A673 (cell line): Measurements from ENCODE around the gene GGTA1.

Experiments used
- EZH2 ChIP-seq: fragments of 200-600 bp; sonication (generic); IDR thresholded peaks from 2 replicates; pipeline ENCODE4 v1.6.1; 2017; ENCODE audit warnings: borderline replicate concordance, low read depth, mild to moderate bottlenecking, mixed read lengths, antibody characterized with exemption, low read length; ENCODE audit not compliant: poor library complexity, severe bottlenecking
- TF ChIP-seq, protein P1 (sequence below): fragments of 300-800, 200-600 bp; sonication (generic); conservative IDR thresholded peaks from 2 replicates; pipeline ENCODE4 v1.5.1; 2017; ENCODE audit warnings: low read depth, mild to moderate bottlenecking, antibody characterized with exemption, low read length, moderate library complexity, mixed read lengths

DNA sequence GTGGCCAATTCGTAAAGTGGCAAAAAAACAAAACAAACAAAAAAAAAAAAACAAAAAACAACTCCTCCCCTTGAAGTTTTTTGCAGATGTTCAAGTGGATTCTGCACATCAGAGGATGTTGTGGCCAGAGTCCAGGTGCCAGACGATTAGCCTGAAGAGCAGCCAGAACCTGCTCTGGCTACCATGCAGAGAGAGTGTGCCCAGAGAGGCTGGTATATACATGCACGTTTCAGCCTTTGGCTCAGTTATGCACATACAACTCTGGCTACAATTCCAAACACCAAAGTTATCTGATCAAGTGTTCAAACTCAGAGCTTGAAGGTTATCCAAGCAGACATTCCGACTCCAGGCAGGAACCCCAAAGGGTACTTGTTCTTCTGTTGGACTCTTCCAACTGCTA, 34.7 kb downstream of the GGTA1 start:
- TF ChIP-seq, protein P1, sequence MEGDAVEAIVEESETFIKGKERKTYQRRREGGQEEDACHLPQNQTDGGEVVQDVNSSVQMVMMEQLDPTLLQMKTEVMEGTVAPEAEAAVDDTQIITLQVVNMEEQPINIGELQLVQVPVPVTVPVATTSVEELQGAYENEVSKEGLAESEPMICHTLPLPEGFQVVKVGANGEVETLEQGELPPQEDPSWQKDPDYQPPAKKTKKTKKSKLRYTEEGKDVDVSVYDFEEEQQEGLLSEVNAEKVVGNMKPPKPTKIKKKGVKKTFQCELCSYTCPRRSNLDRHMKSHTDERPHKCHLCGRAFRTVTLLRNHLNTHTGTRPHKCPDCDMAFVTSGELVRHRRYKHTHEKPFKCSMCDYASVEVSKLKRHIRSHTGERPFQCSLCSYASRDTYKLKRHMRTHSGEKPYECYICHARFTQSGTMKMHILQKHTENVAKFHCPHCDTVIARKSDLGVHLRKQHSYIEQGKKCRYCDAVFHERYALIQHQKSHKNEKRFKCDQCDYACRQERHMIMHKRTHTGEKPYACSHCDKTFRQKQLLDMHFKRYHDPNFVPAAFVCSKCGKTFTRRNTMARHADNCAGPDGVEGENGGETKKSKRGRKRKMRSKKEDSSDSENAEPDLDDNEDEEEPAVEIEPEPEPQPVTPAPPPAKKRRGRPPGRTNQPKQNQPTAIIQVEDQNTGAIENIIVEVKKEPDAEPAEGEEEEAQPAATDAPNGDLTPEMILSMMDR, result no peak
- no peak for TF ChIP-seq EZH2
